Epithelial cell of esophagus (primary cell): ENCODE data around the gene GSTP1.

Experiments
- DNase-seq: peaks from one replicate; pipeline ENCODE4 v3.0.0; 2010; ENCODE audit warnings: low read depth
- H3K4me3 ChIP-seq: 2 replicates; pipeline ENCODE4 v1.5.1; 2011; ENCODE audit warnings: mild to moderate bottlenecking, low read length, control low read depth
- TF ChIP-seq, protein P1 (sequence below): IDR thresholded peaks from 2 replicates; pipeline ENCODE4 v1.5.1; 2011; ENCODE audit warnings: low read depth, mild to moderate bottlenecking, low read length, control low read depth, inconsistent platforms; ENCODE audit not compliant: insufficient read depth; ENCODE audit errors: missing control alignments

The GSTP1 gene

DNA sequence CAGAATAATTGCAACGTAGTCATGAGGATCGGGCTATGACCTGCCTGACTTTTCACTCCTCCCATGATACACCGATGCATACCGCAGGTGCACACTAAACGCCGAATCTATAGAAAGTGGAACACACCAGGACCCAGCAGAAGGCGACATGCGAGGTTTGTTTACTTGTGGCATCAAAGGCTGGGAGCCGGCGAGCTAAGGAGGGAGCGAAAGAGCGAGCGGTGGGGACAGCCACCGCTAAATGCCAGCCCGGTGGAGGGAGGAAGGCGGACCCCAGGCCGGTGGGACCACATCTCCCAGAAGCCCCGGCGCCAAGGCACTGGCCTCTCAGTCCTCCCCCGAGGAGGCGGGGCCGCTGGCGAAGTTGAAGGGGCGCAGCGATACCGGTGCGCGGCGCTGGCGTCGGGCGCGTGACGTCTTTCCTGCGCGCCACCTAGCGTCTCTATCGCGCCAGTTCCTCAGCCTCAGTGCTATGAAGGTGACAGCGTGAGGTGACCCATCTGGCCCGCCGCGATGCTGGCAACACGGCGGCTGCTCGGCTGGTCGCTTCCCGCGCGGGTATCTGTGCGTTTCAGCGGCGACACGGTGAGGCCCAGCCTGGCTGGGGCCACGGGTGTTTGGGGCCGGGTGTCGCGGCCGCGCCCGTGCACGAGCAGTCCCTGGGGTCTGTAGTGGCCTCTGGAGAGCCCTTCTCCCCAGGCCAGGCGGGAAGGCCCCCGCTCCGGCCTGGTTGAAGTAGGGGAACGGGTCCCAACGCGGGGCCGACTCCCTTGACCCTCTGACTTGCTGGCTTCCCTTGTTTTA lies 23.1 kb downstream of the GSTP1 start, which contains the start of gene NDUFV1:
Gene NDUFV1 (plus strand): TSS at position 445 of the 804 bp plus-strand sequence. CDS start 69 bp downstream, at position 514.
- peak within 1 kb of the TSS; percentile 97 for H3K4me3 ChIP-seq
- peak; percentile 92 for DNase-seq
- TF ChIP-seq, protein P1, sequence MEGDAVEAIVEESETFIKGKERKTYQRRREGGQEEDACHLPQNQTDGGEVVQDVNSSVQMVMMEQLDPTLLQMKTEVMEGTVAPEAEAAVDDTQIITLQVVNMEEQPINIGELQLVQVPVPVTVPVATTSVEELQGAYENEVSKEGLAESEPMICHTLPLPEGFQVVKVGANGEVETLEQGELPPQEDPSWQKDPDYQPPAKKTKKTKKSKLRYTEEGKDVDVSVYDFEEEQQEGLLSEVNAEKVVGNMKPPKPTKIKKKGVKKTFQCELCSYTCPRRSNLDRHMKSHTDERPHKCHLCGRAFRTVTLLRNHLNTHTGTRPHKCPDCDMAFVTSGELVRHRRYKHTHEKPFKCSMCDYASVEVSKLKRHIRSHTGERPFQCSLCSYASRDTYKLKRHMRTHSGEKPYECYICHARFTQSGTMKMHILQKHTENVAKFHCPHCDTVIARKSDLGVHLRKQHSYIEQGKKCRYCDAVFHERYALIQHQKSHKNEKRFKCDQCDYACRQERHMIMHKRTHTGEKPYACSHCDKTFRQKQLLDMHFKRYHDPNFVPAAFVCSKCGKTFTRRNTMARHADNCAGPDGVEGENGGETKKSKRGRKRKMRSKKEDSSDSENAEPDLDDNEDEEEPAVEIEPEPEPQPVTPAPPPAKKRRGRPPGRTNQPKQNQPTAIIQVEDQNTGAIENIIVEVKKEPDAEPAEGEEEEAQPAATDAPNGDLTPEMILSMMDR: peak; percentile 50

DNA sequence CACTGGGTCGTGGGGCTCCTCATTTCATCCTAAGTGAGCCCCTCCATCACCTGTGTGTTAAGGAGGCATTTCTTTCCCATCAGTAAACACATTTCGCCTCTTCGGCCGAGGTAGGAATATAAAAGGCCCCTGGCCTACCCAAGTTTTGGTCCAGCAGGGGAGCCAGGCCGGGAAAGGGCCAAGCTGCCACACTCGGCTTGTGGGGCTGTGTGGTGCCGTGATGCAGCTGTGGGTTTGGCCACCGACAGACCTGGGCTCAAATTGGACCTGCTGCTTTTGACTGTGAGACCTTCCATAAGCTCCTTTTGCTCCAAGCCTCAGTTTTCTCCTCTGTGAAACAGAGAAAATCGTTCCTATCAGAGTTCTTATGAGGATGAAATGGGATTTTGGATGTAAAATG lies 23.9 kb downstream of the GSTP1 start:
- no peak for DNase-seq
- TF ChIP-seq, protein P1: no peak
- peak overlapping the region; percentile 97 for H3K4me3 ChIP-seq

DNA sequence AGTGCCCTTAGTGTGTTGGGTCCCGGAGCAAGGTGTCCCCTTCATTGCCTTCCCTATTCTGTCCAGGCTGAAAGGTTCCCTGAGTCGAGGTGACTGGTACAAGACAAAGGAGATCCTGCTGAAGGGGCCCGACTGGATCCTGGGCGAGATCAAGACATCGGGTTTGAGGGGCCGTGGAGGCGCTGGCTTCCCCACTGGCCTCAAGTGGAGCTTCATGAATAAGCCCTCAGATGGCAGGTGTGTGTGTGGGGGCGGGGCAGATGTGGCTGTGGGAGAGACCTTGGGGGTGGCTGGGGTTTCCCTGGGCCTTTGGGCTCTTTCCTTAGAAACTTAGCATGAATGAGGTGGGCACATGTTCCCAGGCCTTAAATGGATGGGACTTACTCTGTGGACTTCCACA lies 24.9 kb downstream of the GSTP1 start:
- no peak for DNase-seq
- H3K4me3 ChIP-seq: no peak overlapping the region
- TF ChIP-seq, protein P1: no peak

DNA sequence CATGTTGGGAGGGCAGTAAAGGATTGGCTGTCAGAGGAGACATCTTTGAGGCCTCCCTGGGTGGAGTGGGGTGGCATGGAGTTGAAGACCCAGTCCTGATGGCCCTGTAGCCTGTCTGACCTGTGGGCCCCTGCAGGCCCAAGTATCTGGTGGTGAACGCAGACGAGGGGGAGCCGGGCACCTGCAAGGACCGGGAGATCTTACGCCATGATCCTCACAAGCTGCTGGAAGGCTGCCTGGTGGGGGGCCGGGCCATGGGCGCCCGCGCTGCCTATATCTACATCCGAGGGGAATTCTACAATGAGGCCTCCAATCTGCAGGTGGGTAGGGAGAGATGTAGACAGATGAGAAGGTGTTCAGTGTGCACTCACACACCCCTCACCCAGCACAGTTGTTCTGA lies 25.7 kb downstream of the GSTP1 start:
- TF ChIP-seq, protein P1: no peak
- no peak overlapping the region for H3K4me3 ChIP-seq
- DNase-seq: no peak

DNA sequence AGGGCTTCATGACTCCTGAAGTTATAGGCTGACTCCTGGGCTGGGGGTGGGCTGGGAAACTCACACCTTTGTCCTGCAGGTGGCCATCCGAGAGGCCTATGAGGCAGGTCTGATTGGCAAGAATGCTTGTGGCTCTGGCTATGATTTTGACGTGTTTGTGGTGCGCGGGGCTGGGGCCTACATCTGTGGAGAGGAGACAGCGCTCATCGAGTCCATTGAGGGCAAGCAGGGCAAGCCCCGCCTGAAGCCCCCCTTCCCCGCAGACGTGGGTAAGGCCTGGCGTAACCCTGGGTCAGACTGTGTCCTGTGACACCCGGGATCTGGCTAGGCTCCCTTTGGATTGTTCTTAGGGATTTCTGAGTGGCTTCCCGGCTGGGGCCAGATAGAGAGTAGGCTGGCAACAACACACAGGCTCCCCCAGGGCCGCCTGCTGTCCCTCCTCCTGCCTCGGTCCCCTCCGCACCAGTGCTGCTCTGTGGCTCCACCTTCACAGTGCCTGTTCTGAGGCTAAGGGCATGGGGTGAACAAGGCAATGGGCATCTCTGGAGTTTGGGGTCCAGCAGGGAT lies 26.8 kb downstream of the GSTP1 start:
- no peak overlapping the region for H3K4me3 ChIP-seq
- no peak for DNase-seq
- TF ChIP-seq, protein P1: no peak

DNA sequence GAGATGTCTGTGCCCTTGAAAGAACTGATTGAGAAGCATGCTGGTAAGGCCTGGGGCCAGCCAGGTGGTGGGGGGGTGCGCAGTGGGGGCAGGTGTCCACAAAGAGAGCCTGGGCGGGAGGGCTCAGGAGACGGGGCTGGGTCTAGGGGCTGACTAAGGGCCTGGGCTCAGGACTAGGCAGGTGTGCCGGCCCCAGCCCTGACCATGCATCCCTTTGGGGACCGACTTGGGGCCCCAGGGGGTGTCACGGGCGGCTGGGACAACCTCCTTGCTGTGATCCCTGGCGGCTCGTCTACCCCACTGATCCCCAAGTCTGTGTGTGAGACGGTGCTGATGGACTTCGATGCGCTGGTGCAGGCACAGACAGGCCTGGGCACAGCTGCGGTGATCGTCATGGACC lies 27.6 kb downstream of the GSTP1 start:
- DNase-seq: no peak
- TF ChIP-seq, protein P1: no peak
- H3K4me3 ChIP-seq: no peak overlapping the region
